ENCODE measurements around the gene ASCC2. TPM values are rescaled to one million over a fixed set of nuclear protein-coding genes. Genes with fewer than 3 reads are reported as not detected.
A peak's percentile ranks its signal among the peaks of the same experiment; 100 is the strongest.

The ASCC2 gene
- total RNA-seq, 1 experiment from 2014 or later, result 43.3 TPM

GRCh38 chr22:29762263-29762662, 75.8 kb downstream of the ASCC2 start:
- Histone ChIP-seq H3K9me2 (ENCODE audit: insufficient read depth) (no peaks in the 10 kb centered on the region), H3K27ac (0 out of 2 replicates have a peak overlapping the region, but pooled peaks have one; percentile 29), H2AFZ (no peak overlapping the region), H3K4me1 (replicated peaks; ENCODE audit: insufficient read depth) (peaks cover 22% of the 10 kb centered on the region), H3K4me2 (peak overlapping the region; percentile 63; the same call in 1 of the 2 replicates), H3K9me3 (ENCODE audit: insufficient read depth, low read depth) (no peaks in the 10 kb centered on the region), H3K36me3 (ENCODE audit: low read depth) (no peaks in the 10 kb centered on the region), H3F3A (ENCODE audit: insufficient read depth, low read depth) (peaks cover 19% of the 10 kb centered on the region; the same call in 1 of the 2 replicates), H3K79me2 (ENCODE audit: low read depth) (peaks cover 27% of the 10 kb centered on the region), H4K20me1 (ENCODE audit: insufficient read depth) (no peaks in the 10 kb centered on the region), H3K4me3 (no peak overlapping the region), H3K27me3 (ENCODE audit: insufficient read depth, low read depth) (no peaks in the 10 kb centered on the region)
- intact Hi-C loops (cut with micrococcal nuclease; ENCODE audit: unreplicated experiment), result loop anchor here (1.0 to 10.0 kb wide), 3 partner anchors 59 to 137 kb away; no protein-coding TSS in a partner anchor
- no TSS peak for BruUV-seq (replicated peaks)
- peak; percentile 53 to 77 for DNase-seq
- CTCF ChIA-PET, result no interaction called here
- POLR2A ChIA-PET (ENCODE audit: unreplicated experiment), result interaction anchor here (0.6 kb wide), 3 partner anchors 276 to 1454 kb away, joined by 3 to 5 read pairs (median 4); no protein-coding TSS in a partner anchor
- TF ChIP-seq CTCF (conservative IDR thresholded peaks at IDR 0.05) (no peak), EZH2 (IDR thresholded peaks at IDR 0.05; ENCODE audit: low read depth) (no peak)

GRCh38 chr22:29758959-29759358, 79.1 kb downstream of the ASCC2 start:
- Histone ChIP-seq H3K79me2 (ENCODE audit: low read depth) (0 out of 2 replicates have a peak, but pooled peaks cover 3% of the 10 kb centered on the region), H3K27ac (no peak overlapping the region), H3K27me3 (ENCODE audit: insufficient read depth, low read depth) (no peaks in the 10 kb centered on the region), H3K9me2 (ENCODE audit: insufficient read depth) (no peaks in the 10 kb centered on the region), H3K4me1 (replicated peaks; ENCODE audit: insufficient read depth) (peaks cover 13% of the 10 kb centered on the region), H3F3A (ENCODE audit: insufficient read depth, low read depth) (peaks cover 19% of the 10 kb centered on the region; the same call in 1 of the 2 replicates), H3K4me2 (no peak overlapping the region), H3K36me3 (ENCODE audit: low read depth) (no peaks in the 10 kb centered on the region), H2AFZ (no peak overlapping the region), H4K20me1 (ENCODE audit: insufficient read depth) (no peaks in the 10 kb centered on the region), H3K4me3 (no peak overlapping the region), H3K9me3 (ENCODE audit: insufficient read depth, low read depth) (no peaks in the 10 kb centered on the region)
- TF ChIP-seq EZH2 (IDR thresholded peaks at IDR 0.05; ENCODE audit: low read depth) (no peak), CTCF (conservative IDR thresholded peaks at IDR 0.05) (no peak)
- CTCF ChIA-PET, result no interaction called here
- DNase-seq, result no peak
- intact Hi-C loops (cut with micrococcal nuclease; ENCODE audit: unreplicated experiment), result no loop called here
- POLR2A ChIA-PET (ENCODE audit: unreplicated experiment), result no interaction called here
- BruUV-seq (replicated peaks), result no TSS peak

GRCh38 chr22:29758068-29758622, 79.9 kb downstream of the ASCC2 start:
- no TSS peak for BruUV-seq (replicated peaks)
- H3K4me1 ChIP-seq (replicated peaks; ENCODE audit: insufficient read depth), result peaks cover 13% of the 10 kb centered on the region
- H3F3A ChIP-seq (ENCODE audit: insufficient read depth, low read depth), result peaks cover 19% of the 10 kb centered on the region; the same call in 1 of the 2 replicates
- H3K27me3 ChIP-seq (ENCODE audit: insufficient read depth, low read depth), result no peaks in the 10 kb centered on the region
- intact Hi-C loops (cut with micrococcal nuclease; ENCODE audit: unreplicated experiment), result no loop called here
- no peak for DNase-seq
- H3K9me2 ChIP-seq (ENCODE audit: insufficient read depth), result no peaks in the 10 kb centered on the region
- TF ChIP-seq CTCF (conservative IDR thresholded peaks at IDR 0.05), result no peak
- TF ChIP-seq EZH2 (IDR thresholded peaks at IDR 0.05; ENCODE audit: low read depth), result no peak
- no peak overlapping the region for H3K27ac ChIP-seq
- no peak overlapping the region for H2AFZ ChIP-seq
- no peak overlapping the region for H3K4me2 ChIP-seq
- no peak overlapping the region for H3K4me3 ChIP-seq
- ChIA-PET CTCF (no interaction called here), POLR2A (ENCODE audit: unreplicated experiment) (no interaction called here)
- H3K36me3 ChIP-seq (ENCODE audit: low read depth), result no peaks in the 10 kb centered on the region
- no peaks in the 10 kb centered on the region for H3K9me3 ChIP-seq (ENCODE audit: insufficient read depth, low read depth)
- no peaks in the 10 kb centered on the region for H4K20me1 ChIP-seq (ENCODE audit: insufficient read depth)
- no peaks in the 10 kb centered on the region for H3K79me2 ChIP-seq (ENCODE audit: low read depth)

Measured in PC-9 (cell line).